ENCODE results near the gene ATF4.
"Not testable (repeated sequence)": the region's sequence is repeated elsewhere in the genome, so short reads cannot be mapped to it uniquely, and the experiment has no call there.

The ATF4 gene

DNA sequence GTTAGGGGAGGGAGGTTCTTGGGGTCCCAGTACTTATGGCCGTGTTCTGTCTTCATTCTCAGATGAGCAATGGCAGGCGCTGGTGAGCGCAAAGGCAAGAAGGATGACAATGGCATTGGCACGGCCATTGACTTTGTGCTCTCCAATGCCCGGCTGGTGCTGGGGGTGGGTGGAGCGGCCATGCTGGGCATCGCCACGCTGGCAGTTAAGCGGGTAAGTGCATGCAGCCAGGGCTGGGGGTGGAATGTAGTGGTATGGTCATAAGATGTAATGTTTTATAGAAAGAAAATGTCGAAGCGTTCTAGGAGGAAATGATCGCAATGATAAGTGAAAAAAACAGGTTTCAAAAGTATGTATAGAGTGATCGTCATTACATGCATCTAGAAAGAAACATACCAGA is 9.1 kb upstream of the ATF4 start:
- no peak for DNase-seq (ENCODE audit: low read depth in 2 of 2)

- DNase-seq (ENCODE audit: low read depth in 2 of 2), result no peak
Observed at GRCh38 chr22:39512026-39512425, 8.3 kb upstream of the ATF4 start.

DNA sequence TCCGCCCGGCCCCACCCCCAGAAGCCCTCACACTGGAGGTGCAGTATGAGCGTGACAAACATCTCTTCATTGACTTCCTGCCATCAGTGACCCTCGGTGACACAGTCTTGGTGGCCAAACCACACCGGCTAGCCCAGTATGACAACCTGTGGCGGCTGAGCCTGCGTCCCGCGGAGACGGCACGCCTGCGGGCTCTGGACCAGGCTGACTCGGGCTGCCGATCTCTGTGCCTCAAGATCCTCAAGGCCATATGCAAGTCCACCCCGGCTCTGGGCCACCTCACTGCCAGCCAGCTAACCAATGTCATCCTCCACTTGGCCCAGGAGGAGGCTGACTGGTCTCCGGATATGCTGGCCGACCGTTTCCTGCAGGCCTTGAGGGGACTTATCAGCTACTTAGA is 6.6 kb upstream of the ATF4 start:
- DNase-seq (ENCODE audit: low read depth in 2 of 2), result no peak

- no peak for DNase-seq (ENCODE audit: low read depth in 2 of 2)
Observed at GRCh38 chr22:39514373-39514973, 5.9 kb upstream of the ATF4 start.

GRCh38 chr22:39515266-39516050 is 4.9 kb upstream of the ATF4 start:
- DNase-seq (ENCODE audit: low read depth in 2 of 2), result no peak

DNA sequence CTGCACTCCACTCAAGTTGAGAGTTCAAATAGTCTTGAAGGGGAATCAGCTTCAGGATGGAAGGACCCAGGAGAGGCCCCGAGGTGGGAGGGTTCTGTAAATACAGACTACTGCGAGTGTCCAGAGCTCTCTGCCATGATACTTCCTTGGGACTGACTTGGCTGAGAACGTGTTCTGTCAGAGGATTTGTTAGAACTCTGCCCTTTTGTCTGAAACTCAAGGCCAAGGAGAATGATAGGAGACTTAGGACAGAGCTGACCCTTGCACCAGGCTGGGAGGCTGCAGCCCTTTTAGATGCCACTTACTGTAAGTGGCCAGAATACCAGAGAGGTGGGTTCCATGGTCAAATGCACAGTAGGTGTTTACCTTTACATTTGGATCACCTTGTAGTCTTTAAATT is 2.9 kb upstream of the ATF4 start:
- DNase-seq (ENCODE audit: low read depth in 2 of 2), result no peak

DNA sequence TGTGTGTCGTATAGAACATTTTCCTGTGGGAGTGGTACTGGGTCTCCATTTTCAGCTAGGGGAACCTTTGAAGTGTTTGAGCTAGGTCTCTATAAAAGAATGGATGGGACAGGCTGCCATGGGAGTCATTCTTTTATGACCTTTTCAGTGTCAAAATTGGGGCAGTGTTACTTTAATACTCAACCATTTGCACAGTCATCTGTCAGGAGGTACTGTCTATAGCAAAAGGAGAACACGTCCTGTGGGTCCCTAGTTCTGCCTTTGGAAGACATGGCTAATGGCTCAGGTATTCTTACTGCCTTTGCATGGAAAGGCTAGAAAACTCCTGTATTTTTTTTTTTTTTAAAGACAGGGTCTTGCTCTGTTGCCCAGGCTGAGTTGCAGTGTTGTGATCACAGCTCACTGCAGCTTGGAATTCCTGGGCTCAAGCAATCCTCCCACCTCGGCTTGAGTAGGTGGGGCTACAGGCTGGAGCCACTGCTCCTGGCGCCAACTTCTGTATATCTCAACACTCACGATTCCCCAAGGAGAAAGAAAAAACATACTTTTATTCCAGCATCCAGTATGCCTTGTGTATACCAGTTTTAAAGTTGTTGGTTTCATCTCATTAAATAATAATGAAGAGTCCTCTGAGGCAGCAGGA is 2.1 kb upstream of the ATF4 start:
- DNase-seq (ENCODE audit: low read depth in 2 of 2), result no peak

DNA sequence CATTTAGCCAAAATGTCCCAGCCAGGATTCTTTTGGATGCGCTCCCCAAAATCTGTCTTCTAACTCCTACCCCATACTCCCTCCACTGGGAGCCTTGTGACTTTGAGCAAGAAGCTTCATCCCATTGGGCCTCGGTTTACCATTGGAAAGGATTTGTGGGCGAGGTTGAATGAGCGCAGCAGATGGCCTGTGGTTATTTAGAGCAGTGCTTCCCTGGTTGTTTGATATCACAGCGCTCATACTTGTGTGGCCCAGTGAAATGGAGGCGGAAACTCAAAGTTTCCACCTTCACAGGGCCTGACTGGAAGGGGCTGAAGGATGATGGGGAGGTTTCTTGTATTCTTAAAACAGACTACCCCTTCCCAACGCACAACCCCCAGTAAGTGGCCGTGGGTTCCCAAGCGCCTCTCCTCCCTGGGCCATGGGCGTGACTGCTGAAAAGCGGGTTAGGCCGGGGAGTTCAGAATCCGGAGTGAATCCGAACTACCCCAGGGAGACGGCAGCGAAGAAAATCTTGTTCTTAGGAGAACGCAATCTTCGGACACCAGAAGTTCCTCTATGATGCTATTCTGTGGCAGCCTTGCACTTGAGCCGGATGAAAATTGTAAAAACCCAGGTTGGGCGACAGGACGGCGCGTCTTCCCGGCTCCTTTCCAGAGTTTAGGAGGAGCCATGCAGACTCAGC is 1.2 kb upstream of the ATF4 start:
- no peak for DNase-seq (ENCODE audit: low read depth in 2 of 2)

GRCh38 chr22:39519681-39520225 is 609 bp upstream of the ATF4 start:
- DNase-seq (ENCODE audit: low read depth in 2 of 2), result peak; percentile 92 to 95

GRCh38 chr22:39521106-39521885 is 934 bp downstream of the ATF4 start:
- not testable (repeated sequence) for DNase-seq (ENCODE audit: low read depth in 2 of 2)

DNA sequence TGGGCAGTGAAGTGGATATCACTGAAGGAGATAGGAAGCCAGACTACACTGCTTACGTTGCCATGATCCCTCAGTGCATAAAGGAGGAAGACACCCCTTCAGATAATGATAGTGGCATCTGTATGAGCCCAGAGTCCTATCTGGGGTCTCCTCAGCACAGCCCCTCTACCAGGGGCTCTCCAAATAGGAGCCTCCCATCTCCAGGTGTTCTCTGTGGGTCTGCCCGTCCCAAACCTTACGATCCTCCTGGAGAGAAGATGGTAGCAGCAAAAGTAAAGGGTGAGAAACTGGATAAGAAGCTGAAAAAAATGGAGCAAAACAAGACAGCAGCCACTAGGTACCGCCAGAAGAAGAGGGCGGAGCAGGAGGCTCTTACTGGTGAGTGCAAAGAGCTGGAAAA is 1.7 kb downstream of the ATF4 start:
- not testable (repeated sequence) for DNase-seq (ENCODE audit: low read depth in 2 of 2)

DNA sequence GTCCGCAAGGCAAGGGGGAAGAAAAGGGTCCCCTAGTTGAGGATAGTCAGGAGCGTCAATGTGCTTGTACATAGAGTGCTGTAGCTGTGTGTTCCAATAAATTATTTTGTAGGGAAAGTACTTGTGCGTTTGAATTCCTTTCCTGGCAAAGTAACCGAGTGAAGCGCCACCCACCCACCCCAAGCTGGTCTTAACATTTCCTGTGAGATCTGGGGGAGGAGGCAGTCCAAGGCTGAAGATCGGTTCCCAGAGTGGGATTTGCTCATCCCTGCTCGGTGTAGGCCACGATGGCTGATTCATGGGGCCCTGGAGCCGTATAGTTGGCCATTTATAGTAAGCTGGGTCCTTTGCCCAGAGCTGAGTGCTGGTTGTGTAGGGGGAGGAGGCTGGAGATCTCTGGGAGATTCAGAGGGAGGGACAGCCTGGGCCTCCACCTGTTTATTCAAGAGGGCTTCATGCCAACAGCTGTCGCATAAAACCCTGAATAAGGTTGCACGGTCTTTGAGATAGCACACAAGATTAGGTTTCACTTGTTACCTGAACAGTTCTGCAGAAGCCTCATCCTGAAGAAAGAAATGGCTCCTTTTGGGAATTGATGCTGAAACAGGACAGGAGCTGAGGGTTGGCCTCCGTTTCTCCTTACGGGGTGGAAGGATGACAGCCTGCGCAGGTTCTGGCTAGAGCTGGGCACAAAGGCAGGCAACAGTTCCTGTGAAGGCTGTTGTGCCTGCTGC is 2.4 kb downstream of the ATF4 start:
- no peak for DNase-seq (ENCODE audit: low read depth in 2 of 2)

DNA sequence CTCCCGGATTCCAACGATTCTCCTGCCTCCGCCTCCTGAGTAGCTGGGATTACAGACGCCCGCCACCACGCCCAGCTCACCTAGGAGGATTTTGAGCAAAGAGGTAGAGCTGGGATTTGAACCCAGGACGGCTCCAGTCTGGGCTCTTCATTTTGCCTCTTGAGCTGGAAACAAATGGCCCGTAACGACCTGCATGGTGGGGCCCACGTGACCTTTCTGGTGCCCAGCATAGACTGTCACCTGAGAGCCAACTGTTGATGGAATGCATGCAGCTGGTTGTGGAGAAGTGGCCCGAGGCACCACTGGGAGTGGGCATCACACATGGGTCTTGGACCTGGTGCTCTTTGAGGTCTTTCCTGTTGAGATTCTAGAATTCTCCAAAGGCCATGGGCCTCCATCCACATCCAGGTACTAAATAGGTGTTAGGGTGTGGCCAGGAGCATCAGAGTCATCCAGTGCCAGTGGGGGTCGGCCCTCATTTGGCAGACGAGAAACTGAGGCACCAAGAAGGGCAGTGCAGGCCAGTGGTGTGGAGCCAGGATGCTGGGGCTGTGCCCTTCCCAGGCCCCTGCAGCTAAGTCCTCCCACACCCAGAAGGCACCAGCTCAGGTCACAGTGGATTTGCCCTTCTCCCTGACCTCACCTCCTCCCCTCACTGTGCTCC is 3.9 kb downstream of the ATF4 start:
- DNase-seq (ENCODE audit: low read depth in 2 of 2), result no peak

DNA sequence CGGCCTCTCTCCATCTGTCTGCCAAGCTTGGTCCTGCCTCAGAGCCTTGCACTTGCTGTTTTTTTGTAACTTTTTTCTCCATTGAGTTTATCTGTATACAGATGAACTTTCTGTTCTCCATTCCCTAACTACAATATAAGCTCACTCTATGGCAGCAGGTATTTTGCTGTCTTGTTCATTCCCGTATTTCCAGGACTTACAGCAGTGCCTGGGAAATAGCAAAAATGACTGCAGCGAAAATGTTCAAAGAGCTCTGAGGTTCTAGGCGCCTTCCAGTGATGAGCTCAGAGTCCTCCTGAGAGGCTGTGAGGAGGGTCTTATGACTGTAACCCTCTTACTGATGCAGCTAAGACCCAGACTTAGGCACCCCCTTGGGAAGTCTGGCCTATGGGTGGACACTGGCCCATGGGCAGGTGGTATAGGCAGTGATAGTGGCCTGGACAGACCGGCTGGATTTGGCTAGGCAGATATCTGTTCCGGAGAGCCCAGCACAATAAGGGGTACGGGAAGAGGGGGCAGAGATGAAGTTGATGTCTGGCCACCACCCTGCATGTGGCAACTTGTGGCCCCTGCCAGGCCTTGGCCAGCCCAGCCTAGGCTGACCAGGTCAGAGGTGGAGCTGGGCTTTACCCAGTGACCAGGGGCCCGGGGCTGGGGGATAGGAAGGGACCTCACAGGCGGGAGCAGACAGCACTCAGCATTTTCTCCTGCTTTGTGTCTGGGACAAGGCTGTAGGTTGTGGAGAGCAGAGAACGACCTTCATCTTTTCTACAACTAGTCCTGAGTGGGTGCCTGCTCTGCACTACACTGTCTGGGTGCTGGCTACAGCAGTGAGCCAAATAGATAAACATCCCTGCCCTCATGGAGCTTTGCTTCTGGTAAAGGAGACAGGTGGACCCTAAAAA is 4.6 kb downstream of the ATF4 start:
- DNase-seq (ENCODE audit: low read depth in 2 of 2), result no peak

- DNase-seq (ENCODE audit: low read depth in 2 of 2), result no peak
Observed at GRCh38 chr22:39525658-39525975, 5.3 kb downstream of the ATF4 start.

DNA sequence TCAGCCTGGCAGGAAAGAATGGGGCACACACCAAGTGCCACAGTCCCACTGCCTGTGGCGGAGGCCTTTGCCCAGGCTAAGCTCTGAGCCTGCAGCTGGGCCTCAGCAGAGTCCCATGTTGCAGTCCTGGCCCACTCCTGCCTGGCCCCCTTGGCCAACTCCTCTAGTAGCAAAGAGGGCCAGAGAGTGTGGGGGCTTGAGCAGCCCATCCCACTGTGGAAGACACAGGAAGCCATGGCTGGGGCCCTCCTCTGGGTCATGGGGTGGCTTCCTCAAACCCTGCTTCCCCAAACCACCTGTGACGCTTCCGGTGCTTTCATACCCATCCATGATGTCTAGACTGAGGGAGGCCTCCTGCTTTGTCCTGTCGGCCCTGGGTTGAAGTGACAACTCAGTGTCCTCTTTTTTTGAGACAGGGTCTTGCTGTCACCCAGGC is 6.4 kb downstream of the ATF4 start:
- DNase-seq (ENCODE audit: low read depth in 2 of 2), result no peak

DNA sequence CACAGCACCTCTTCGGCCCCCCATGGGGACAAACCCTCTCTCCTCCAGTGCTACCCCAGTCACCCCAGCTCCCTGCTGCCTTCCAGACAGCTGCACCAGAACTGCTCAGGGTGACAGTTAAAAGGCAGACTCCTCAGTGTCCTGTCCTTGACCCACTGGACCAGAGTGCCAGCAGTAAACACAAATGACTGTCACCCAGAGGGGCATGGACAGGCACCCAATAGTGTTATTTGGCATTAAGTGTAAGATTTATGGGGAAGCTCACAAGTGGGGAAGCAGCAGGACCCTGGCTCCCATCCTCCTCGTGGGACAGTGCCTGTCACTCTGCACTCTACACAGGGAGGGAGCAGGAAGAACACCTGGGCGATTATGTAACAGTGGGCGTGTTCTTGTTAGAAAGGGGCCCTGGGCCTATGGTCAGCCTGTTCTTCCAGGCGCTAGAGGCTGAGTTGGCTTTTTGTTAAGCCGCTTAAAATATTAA is 7.2 kb downstream of the ATF4 start:
- DNase-seq (ENCODE audit: low read depth in 2 of 2), result no peak

- DNase-seq (ENCODE audit: low read depth in 2 of 2), result no peak
Observed at GRCh38 chr22:39528080-39528661, 7.8 kb downstream of the ATF4 start.

Measured in activated CD4-positive, alpha-beta T cell treated with anti-CD3 and anti-CD28 coated beads for 24 hours (primary cell).